Gastrocnemius medialis (tissue), 4 donors: ENCODE data around the gene GLT8D1. TPM values are rescaled to one million over a fixed set of nuclear protein-coding genes. Genes with fewer than 3 reads are reported as not detected.

ENCODE experiments used
- ATAC-seq, 2 donors: fragments of 150-250 bp; one replicate each; pipeline ENCODE4 v1.9.1; 2016
- DNase-seq, 2 donors: peaks; one replicate each; pipeline ENCODE4 v3.0.0-alpha.2; 2019
- H3K27ac ChIP-seq, 4 donors: fragments of 200-600 bp; sonication (generic); 1 replicate in 1 of 4; 2 replicates in 3 of 4; pipeline ENCODE4 v1.5.1; 2016 to 2018; ENCODE audit warnings: mild to moderate bottlenecking in 2 of 4, moderate library complexity in 1 of 4
- H3K27me3 ChIP-seq, 3 donors: fragments of 200-600 bp; sonication (generic) in 2 of 3; 1 replicate in 1 of 3; 2 replicates in 2 of 3; pipeline versions ENCODE4 v1.5.1 to v1.6.0; 2016 to 2019; ENCODE audit warnings: mild to moderate bottlenecking in 1 of 3, moderate library complexity in 1 of 3
- H3K36me3 ChIP-seq, 2 donors: fragments of 200-600 bp; sonication (generic) in 1 of 2; one replicate each; pipeline ENCODE4 v1.5.1; 2017 to 2018
- H3K4me1 ChIP-seq, 2 donors: fragments of 200-600 bp; sonication (generic) in 1 of 2; one replicate each; pipeline ENCODE4 v1.5.1; 2016 to 2017; ENCODE audit warnings: mild to moderate bottlenecking in 2 of 2
- H3K4me3 ChIP-seq, 4 donors: fragments of 200-600 bp; sonication (generic) in 3 of 4; 1 replicate in 1 of 4; 2 replicates in 3 of 4; pipeline ENCODE4 v1.5.1; 2016 to 2019; ENCODE audit warnings: mild to moderate bottlenecking in 2 of 4
- H3K9me3 ChIP-seq, 3 donors: fragments of 200-600 bp; sonication (generic) in 2 of 3; 1 replicate in 1 of 3; 2 replicates in 2 of 3; pipeline ENCODE4 v1.5.1; 2016 to 2019
- CTCF ChIP-seq, 5 experiments: fragments of 450-650 bp in 3 of 5; fragments of 200-600 bp in 2 of 5; sonication (generic) in 2 of 5; IDR thresholded peaks in 4 of 5; conservative IDR thresholded peaks in 1 of 5; 1 replicate in 4 of 5; 2 replicates in 1 of 5; pipeline ENCODE4 v1.5.1; 2016 to 2019; ENCODE audit warnings: antibody characterized with exemption in 5 of 5, mild to moderate bottlenecking in 3 of 5, moderate library complexity in 3 of 5
- POLR2A ChIP-seq, 2 donors: fragments of 450-650 bp; IDR thresholded peaks; one replicate each; pipeline ENCODE4 v1.6.1; 2017; ENCODE audit warnings: antibody characterized with exemption in 2 of 2, mild to moderate bottlenecking in 2 of 2, moderate library complexity in 2 of 2
- in situ Hi-C, 4 donors: fragments of 200-750 bp; cut with MboI; loops; one replicate each; pipeline versions ENCODE4 v1.15.0 to v1.8.0; 2017; ENCODE audit warnings: low sequenced_read_pairs in 4 of 4
- intact Hi-C: fragments of 100-400 bp; cut with DNase I; formaldehyde crosslinking; loops from one replicate; pipeline ENCODE4 v1.15.1; 2023; ENCODE audit warnings: low total_unique reads
- total RNA-seq, 4 donors: library from RNA; depleted of rRNA; stranded (reverse); fragments of >200 nt; gene quantifications; one replicate each; pipeline versions ENCODE4 v1.1.0 to v1.2.3, GENCODE V29; 2016

GLT8D1 gene
- total RNA-seq, 4 donors from 2014 or later: 15.6 to 39.6 (median 27.5) TPM

GRCh38 chr3:52722491-52722890, 16.9 kb upstream of the GLT8D1 start:
- in situ Hi-C loops: no loop called here
- no peaks in the 10 kb centered on the region for H3K27me3 ChIP-seq
- H3K9me3 ChIP-seq: no peaks in the 10 kb centered on the region
- TF ChIP-seq CTCF (IDR thresholded peaks at IDR 0.05 in 4 of 5, conservative IDR thresholded peaks at IDR 0.05 in 1 of 5) (no peak), POLR2A (IDR thresholded peaks at IDR 0.05) (no peak)
- H3K36me3 ChIP-seq: peaks cover 0 to 10% of the 10 kb centered on the region in 2 donors
- H3K27ac ChIP-seq: no peak overlapping the region
- intact Hi-C loops: no loop called here
- H3K4me1 ChIP-seq: no peaks in the 10 kb centered on the region
- ATAC-seq (no peak), DNase-seq (no peak)
- no peak overlapping the region for H3K4me3 ChIP-seq

- Histone ChIP-seq H3K9me3 (no peaks in the 10 kb centered on the region), H3K27ac (no peak overlapping the region), H3K4me1 (no peaks in the 10 kb centered on the region), H3K27me3 (no peaks in the 10 kb centered on the region), H3K4me3 (no peak overlapping the region), H3K36me3 (peaks cover 0 to 10% of the 10 kb centered on the region in 2 donors)
- TF ChIP-seq POLR2A (IDR thresholded peaks at IDR 0.05) (no peak), CTCF (IDR thresholded peaks at IDR 0.05 in 4 of 5, conservative IDR thresholded peaks at IDR 0.05 in 1 of 5) (no peak)
- intact Hi-C loops: no loop called here
- ATAC-seq (no peak), DNase-seq (no peak)
- in situ Hi-C loops: no loop called here
Measured at GRCh38 chr3:52721730-52722008, 16.1 kb upstream of the GLT8D1 start.

DNA sequence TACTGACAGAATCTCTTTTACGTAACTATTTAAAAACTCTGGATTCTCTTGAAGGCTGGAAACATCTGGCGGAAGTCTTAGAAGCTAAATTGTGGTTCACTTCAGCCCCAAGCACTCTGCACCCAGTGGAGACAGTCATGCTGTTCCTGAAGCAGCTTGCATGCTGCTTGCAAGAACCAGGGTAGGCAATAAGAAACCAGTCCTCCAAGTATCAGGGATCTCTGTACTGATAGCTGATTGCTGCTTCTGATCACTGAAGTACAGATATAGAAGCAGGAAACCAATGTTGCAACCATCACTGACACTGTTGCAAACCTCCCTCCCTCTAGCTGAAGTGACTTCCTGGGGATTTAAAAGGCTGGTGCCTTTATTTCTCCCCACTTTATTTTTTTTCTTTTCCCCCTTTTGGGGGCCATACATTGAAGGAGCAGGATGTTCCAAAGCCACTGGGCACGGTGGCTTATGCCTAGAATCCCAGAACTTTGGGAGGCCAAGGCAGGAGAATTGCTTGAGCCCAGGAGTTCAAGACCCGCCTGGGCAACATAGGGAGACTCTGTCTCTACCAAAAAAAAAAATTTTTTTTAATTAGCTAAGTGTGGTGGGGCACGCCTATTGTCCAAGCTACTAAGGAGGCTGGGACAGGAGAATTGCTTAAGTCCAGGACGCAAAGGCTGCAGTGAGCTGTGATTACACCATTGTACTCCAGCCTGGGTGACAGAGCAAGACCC, 15.6 kb upstream of the GLT8D1 start:
- Histone ChIP-seq H3K9me3 (no peaks in the 10 kb centered on the region), H3K4me3 (no peak overlapping the region), H3K27me3 (no peaks in the 10 kb centered on the region), H3K27ac (no peak overlapping the region), H3K4me1 (no peaks in the 10 kb centered on the region), H3K36me3 (peaks cover 0 to 10% of the 10 kb centered on the region in 2 donors)
- DNase-seq (no peak), ATAC-seq (no peak)
- in situ Hi-C loops (no loop called here), intact Hi-C loops (no loop called here)
- TF ChIP-seq POLR2A (IDR thresholded peaks at IDR 0.05) (no peak), CTCF (IDR thresholded peaks at IDR 0.05 in 4 of 5, conservative IDR thresholded peaks at IDR 0.05 in 1 of 5) (no peak)

- Histone ChIP-seq H3K9me3 (no peaks in the 10 kb centered on the region), H3K27ac (no peak overlapping the region), H3K36me3 (peaks cover 0 to 10% of the 10 kb centered on the region in 2 donors), H3K4me3 (no peak overlapping the region), H3K27me3 (no peaks in the 10 kb centered on the region), H3K4me1 (no peaks in the 10 kb centered on the region)
- TF ChIP-seq POLR2A (IDR thresholded peaks at IDR 0.05) (no peak), CTCF (IDR thresholded peaks at IDR 0.05 in 4 of 5, conservative IDR thresholded peaks at IDR 0.05 in 1 of 5) (no peak)
- intact Hi-C loops (no loop called here), in situ Hi-C loops (no loop called here)
- ATAC-seq: no peak
- DNase-seq: no peak
Measured at GRCh38 chr3:52719618-52720017, 14.0 kb upstream of the GLT8D1 start.
